Upper lobe of left lung (tissue), 4 donors: ENCODE data around the gene ABHD1.

ENCODE experiments used
- CTCF ChIP-seq, 6 experiments: fragments of 450-650 bp in 4 of 6; fragments of 200-600 bp in 2 of 6; sonication (generic) in 2 of 6; IDR thresholded peaks; one replicate each; pipeline ENCODE4 v1.5.1; 2016 to 2019; ENCODE audit warnings: antibody characterized with exemption in 6 of 6
- POLR2A ChIP-seq, 4 donors: fragments of 450-650 bp; IDR thresholded peaks; one replicate each; pipeline ENCODE4 v1.5.1; 2016 to 2017; ENCODE audit warnings: antibody characterized with exemption in 4 of 4, mild to moderate bottlenecking in 2 of 4

GRCh38 chr2:27135478-27135955 is 11.9 kb downstream of the ABHD1 start:
- no peak for TF ChIP-seq POLR2A (IDR thresholded peaks at IDR 0.05)
- no peak for TF ChIP-seq CTCF (IDR thresholded peaks at IDR 0.05)
